ENCODE measurements around the gene GPR68. TPM values are rescaled to one million over a fixed set of nuclear protein-coding genes. Genes with fewer than 3 reads are reported as not detected.

Gene GPR68
- total RNA-seq, 2 donors from 2014 or later, result 1.8 to 2.0 TPM

- TF ChIP-seq CTCF (IDR thresholded peaks at IDR 0.05), result no peak
- Histone ChIP-seq H3K27ac (no peak overlapping the region), H3K4me1 (ENCODE audit: control insufficient read depth in 1 of 2, low read depth in 2 of 2) (peaks cover 0 to 11% of the 10 kb centered on the region in 2 donors), H3K27me3 (replicated peaks; ENCODE audit: insufficient read depth) (no peaks in the 10 kb centered on the region), H3K9me3 (no peaks in the 10 kb centered on the region), H3K36me3 (no peaks in the 10 kb centered on the region), H3K4me3 (no peak overlapping the region)
- ATAC-seq (ENCODE audit: insufficient number of reproducible peaks, low FRiP score, low read depth), result no peak
- DNase-seq (ENCODE audit: low spot score), result no peak
Observed at GRCh38 chr14:91284146-91284790, 39.8 kb upstream of the GPR68 start.

- Histone ChIP-seq H3K4me1 (ENCODE audit: control insufficient read depth in 1 of 2, low read depth in 2 of 2) (peaks cover 0 to 11% of the 10 kb centered on the region in 2 donors), H3K4me3 (no peak overlapping the region), H3K27me3 (replicated peaks; ENCODE audit: insufficient read depth) (no peaks in the 10 kb centered on the region), H3K36me3 (no peaks in the 10 kb centered on the region), H3K9me3 (no peaks in the 10 kb centered on the region), H3K27ac (no peak overlapping the region)
- no peak for TF ChIP-seq CTCF (IDR thresholded peaks at IDR 0.05)
- no peak for DNase-seq (ENCODE audit: low spot score)
- no peak for ATAC-seq (ENCODE audit: insufficient number of reproducible peaks, low FRiP score, low read depth)
Observed at GRCh38 chr14:91283666-91284065, 39.2 kb upstream of the GPR68 start.

GRCh38 chr14:91282954-91283645 is 38.6 kb upstream of the GPR68 start:
- Histone ChIP-seq H3K9me3 (no peaks in the 10 kb centered on the region), H3K27ac (no peak overlapping the region), H3K4me3 (no peak overlapping the region), H3K4me1 (ENCODE audit: control insufficient read depth in 1 of 2, low read depth in 2 of 2) (peaks cover 0 to 11% of the 10 kb centered on the region in 2 donors), H3K27me3 (replicated peaks; ENCODE audit: insufficient read depth) (no peaks in the 10 kb centered on the region), H3K36me3 (no peaks in the 10 kb centered on the region)
- ATAC-seq (ENCODE audit: insufficient number of reproducible peaks, low FRiP score, low read depth) (no peak), DNase-seq (ENCODE audit: low spot score) (no peak)
- no peak for TF ChIP-seq CTCF (IDR thresholded peaks at IDR 0.05)

GRCh38 chr14:91281346-91281745 is 36.8 kb upstream of the GPR68 start:
- ATAC-seq (ENCODE audit: insufficient number of reproducible peaks, low FRiP score, low read depth) (no peak), DNase-seq (ENCODE audit: low spot score) (no peak)
- no peak for TF ChIP-seq CTCF (IDR thresholded peaks at IDR 0.05)
- Histone ChIP-seq H3K9me3 (no peaks in the 10 kb centered on the region), H3K4me1 (ENCODE audit: control insufficient read depth in 1 of 2, low read depth in 2 of 2) (peaks cover 0 to 11% of the 10 kb centered on the region in 2 donors), H3K4me3 (no peak overlapping the region), H3K27me3 (replicated peaks; ENCODE audit: insufficient read depth) (no peaks in the 10 kb centered on the region), H3K36me3 (no peaks in the 10 kb centered on the region), H3K27ac (no peak overlapping the region)

DNA sequence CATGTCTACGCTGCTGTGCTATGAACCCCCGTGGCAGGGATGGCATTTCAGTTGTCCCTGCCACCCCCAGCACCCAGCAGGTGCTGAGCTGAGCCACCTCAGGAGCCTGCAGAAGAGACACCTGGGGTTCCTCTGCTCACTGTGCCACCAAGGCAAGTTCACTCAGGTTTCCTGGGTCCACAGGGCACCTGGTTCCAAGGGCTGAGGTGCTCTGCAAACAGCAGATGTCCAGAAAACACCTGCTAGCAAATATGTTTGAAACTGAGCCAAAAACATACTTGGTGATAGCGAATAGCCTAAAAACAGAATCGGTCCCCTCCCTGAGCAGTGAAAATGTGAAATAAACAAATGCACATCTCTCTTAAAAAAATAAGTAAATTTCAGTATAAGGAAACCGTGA is 35.6 kb upstream of the GPR68 start:
- ATAC-seq (ENCODE audit: insufficient number of reproducible peaks, low FRiP score, low read depth) (no peak), DNase-seq (ENCODE audit: low spot score) (no peak)
- no peak for TF ChIP-seq CTCF (IDR thresholded peaks at IDR 0.05)
- peaks cover 0 to 8% of the 10 kb centered on the region in 2 donors for H3K4me1 ChIP-seq (ENCODE audit: control insufficient read depth in 1 of 2, low read depth in 2 of 2)
- H3K4me3 ChIP-seq, result no peak overlapping the region
- H3K27ac ChIP-seq, result no peak overlapping the region
- H3K27me3 ChIP-seq (replicated peaks; ENCODE audit: insufficient read depth), result no peaks in the 10 kb centered on the region
- H3K36me3 ChIP-seq, result no peaks in the 10 kb centered on the region
- H3K9me3 ChIP-seq, result no peaks in the 10 kb centered on the region

Data from thoracic aorta (tissue), 2 donors.